ENCODE data around the gene SMAD2.

DNA sequence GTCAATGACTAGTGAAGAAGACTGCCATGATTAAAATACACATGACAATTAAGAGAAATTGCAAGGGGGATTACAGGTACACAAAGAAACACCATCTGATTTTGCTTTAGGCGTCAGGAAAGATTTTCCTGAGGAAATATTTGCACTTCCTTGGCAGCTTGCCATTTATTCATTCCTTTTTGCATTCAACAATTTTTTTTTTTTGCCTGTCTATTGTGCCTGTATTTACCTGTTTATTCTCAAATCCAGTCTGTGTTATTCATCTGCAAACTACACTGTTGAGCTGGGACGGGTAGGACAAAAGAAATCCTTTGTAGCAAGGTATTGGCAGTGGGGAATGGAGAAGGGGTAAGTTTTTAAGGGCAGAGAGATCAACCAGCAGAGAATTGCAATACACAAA is 31.8 kb downstream of the SMAD2 start:
- TF ChIP-seq, protein P1, sequence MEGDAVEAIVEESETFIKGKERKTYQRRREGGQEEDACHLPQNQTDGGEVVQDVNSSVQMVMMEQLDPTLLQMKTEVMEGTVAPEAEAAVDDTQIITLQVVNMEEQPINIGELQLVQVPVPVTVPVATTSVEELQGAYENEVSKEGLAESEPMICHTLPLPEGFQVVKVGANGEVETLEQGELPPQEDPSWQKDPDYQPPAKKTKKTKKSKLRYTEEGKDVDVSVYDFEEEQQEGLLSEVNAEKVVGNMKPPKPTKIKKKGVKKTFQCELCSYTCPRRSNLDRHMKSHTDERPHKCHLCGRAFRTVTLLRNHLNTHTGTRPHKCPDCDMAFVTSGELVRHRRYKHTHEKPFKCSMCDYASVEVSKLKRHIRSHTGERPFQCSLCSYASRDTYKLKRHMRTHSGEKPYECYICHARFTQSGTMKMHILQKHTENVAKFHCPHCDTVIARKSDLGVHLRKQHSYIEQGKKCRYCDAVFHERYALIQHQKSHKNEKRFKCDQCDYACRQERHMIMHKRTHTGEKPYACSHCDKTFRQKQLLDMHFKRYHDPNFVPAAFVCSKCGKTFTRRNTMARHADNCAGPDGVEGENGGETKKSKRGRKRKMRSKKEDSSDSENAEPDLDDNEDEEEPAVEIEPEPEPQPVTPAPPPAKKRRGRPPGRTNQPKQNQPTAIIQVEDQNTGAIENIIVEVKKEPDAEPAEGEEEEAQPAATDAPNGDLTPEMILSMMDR (IDR thresholded peaks at IDR 0.05; ENCODE audit: insufficient read depth, low read depth, low read length), result no peak
- no peak for TF ChIP-seq EZH2 (IDR thresholded peaks at IDR 0.05; ENCODE audit: insufficient read depth, low read length)

All from astrocyte (in vitro differentiated cells and primary cell).